HepG2 (cell line): ENCODE measurements around the gene CNPY4. TPM values are rescaled to one million over a fixed set of nuclear protein-coding genes. Genes with fewer than 3 reads are reported as not detected.

Experiments used
- ATAC-seq: fragments of 200-7000 bp; cut with Tn5 transposase; 3 replicates; pipeline ENCODE4 v1.9.1; 2020; ENCODE audit warnings: mild to moderate bottlenecking, moderate library complexity
- BruUV-seq: library from RNA; stranded (reverse); fragments of 400-500 nt; replicated peaks from 2 replicates; lab custom pipeline; 2021; lab: Mats Ljungman, UMichigan
- CTCF ChIA-PET: fragments of 300-600 bp; formaldehyde crosslinking; extraction: SDS; loops from one replicate; lab custom pipeline; 2021; ENCODE audit warnings: low total read pairs, inconsistent platforms, low intra/inter-chr PET ratio; lab: Yijun Ruan, JAX
- POLR2A ChIA-PET: fragments of 350-600 bp; sonication (Branson Sonifier 250); formaldehyde crosslinking; loops from one replicate; lab custom pipeline; 2020; ENCODE audit warnings: antibody characterized with exemption, inconsistent platforms; lab: Yijun Ruan, JAX
- DNase-seq: peaks from one replicate; pipeline ENCODE4 v3.0.0-alpha.2; 2015; ENCODE audit warnings: low spot score
- FAIRE-seq: peaks from 3 replicates; lab custom pipeline; 2011; peaks lifted over from hg19 to GRCh38; lab: Jason Lieb, UNC
- H2AFZ ChIP-seq: one replicate; pipeline ENCODE4 v1.6.1; 2011; ENCODE audit warnings: low read length, inconsistent platforms
- H3K27ac ChIP-seq: fragments of 300-600 bp; 3 replicates; pipeline ENCODE4 v1.8.0; 2011; ENCODE audit warnings: mixed run types, mild to moderate bottlenecking, mixed read lengths, low read length, inconsistent platforms; ENCODE audit not compliant: insufficient read depth; ENCODE audit errors: extremely low read length
- H3K27me3 ChIP-seq, 2 experiments: fragments of 200-600 bp in 1 of 2; 2 replicates in 1 of 2; 3 replicates in 1 of 2; pipeline versions ENCODE4 v1.6.0 to v1.8.0; 2011; ENCODE audit warnings: low read length in 2 of 2, mild to moderate bottlenecking in 2 of 2, moderate library complexity in 2 of 2, inconsistent platforms in 1 of 2; ENCODE audit not compliant: insufficient read depth in 2 of 2, control insufficient read depth in 1 of 2
- H3K36me3 ChIP-seq, 2 experiments: fragments of 200-600 bp in 1 of 2; replicated peaks in 1 of 2; 2 replicates in 1 of 2; 3 replicates in 1 of 2; pipeline versions ENCODE4 v1.5.1 to v1.8.0; 2011; ENCODE audit warnings: low read length in 2 of 2, inconsistent platforms in 1 of 2; ENCODE audit not compliant: insufficient read depth in 2 of 2, control insufficient read depth in 1 of 2
- H3K4me1 ChIP-seq: 2 replicates; pipeline ENCODE4 v1.5.1; 2012; ENCODE audit warnings: low read length, inconsistent platforms; ENCODE audit not compliant: insufficient read depth
- H3K4me2 ChIP-seq: 2 replicates; pipeline ENCODE4 v1.6.0; 2011; ENCODE audit warnings: low read depth, low read length, inconsistent platforms
- H3K4me3 ChIP-seq, 3 experiments: fragments of 200-600 bp in 1 of 3; sonication (generic), shearing (Covaris generic) in 1 of 3; replicated peaks in 1 of 3; 2 replicates each; pipeline ENCODE4 v1.5.1; 2011 to 2016; ENCODE audit warnings: low read length in 3 of 3, inconsistent platforms in 2 of 3, low read depth in 2 of 3, mild to moderate bottlenecking in 2 of 3, control low read depth in 1 of 3, mixed read lengths in 1 of 3; ENCODE audit not compliant: insufficient read depth in 1 of 3
- H3K79me2 ChIP-seq: one replicate; pipeline ENCODE4 v1.6.1; 2011; ENCODE audit warnings: low read length, inconsistent platforms; ENCODE audit not compliant: insufficient read depth
- H3K9ac ChIP-seq: 2 replicates; pipeline ENCODE4 v1.6.0; 2011; ENCODE audit warnings: mild to moderate bottlenecking, low read depth, low read length, inconsistent platforms; ENCODE audit not compliant: insufficient read depth
- H3K9me3 ChIP-seq: 2 replicates; pipeline ENCODE4 v1.5.1; 2012; ENCODE audit warnings: mild to moderate bottlenecking, low read length
- H4K20me1 ChIP-seq: 2 replicates; pipeline ENCODE4 v1.6.0; 2011; ENCODE audit warnings: inconsistent platforms, mild to moderate bottlenecking, low read length, moderate library complexity; ENCODE audit not compliant: insufficient read depth
- CREB3 ChIP-seq: sonication (generic); formaldehyde crosslinking; IDR thresholded peaks from 2 replicates; pipeline ENCODE4 v1.5.0; 2020; ENCODE audit warnings: missing genetic modification reagents
- GMEB2 ChIP-seq: IDR thresholded peaks from 2 replicates; pipeline ENCODE4 v1.6.1; 2016; ENCODE audit warnings: missing biosample characterization, missing genetic modification reagents, low read depth
- NR0B2 ChIP-seq: sonication (generic); formaldehyde crosslinking; IDR thresholded peaks from 2 replicates; pipeline ENCODE4 v1.4.0; 2020; ENCODE audit warnings: mild to moderate bottlenecking, missing genetic modification reagents
- PRPF4 ChIP-seq: fragments of 200-400 bp; formaldehyde crosslinking; IDR thresholded peaks from 2 replicates; pipeline ENCODE4 v1.6.1; 2016; ENCODE audit warnings: low read length, low read depth; ENCODE audit not compliant: poor library complexity, severe bottlenecking
- RBM22 ChIP-seq: fragments of 200-400 bp; formaldehyde crosslinking; optimal IDR thresholded peaks from 2 replicates; pipeline ENCODE3; 2017; ENCODE audit warnings: mild to moderate bottlenecking, low read length, moderate library complexity
- ZC3H13 ChIP-seq: sonication (generic); formaldehyde crosslinking; IDR thresholded peaks from 2 replicates; pipeline ENCODE4 v1.8.1; 2023; ENCODE audit warnings: mild to moderate bottlenecking, missing genetic modification reagents, moderate library complexity
- ZNF18 ChIP-seq: sonication (generic); formaldehyde crosslinking; IDR thresholded peaks from 2 replicates; pipeline ENCODE4 v1.8.0; 2022; ENCODE audit warnings: mild to moderate bottlenecking, missing genetic modification reagents; ENCODE audit not compliant: insufficient replicate concordance
- ZNF24 ChIP-seq: fragments of 450-650 bp; IDR thresholded peaks from 2 replicates; pipeline ENCODE4 v1.6.1; 2017; ENCODE audit warnings: antibody characterized with exemption, mild to moderate bottlenecking
- ZNF333 ChIP-seq: sonication (generic); formaldehyde crosslinking; IDR thresholded peaks from 2 replicates; pipeline ENCODE4 v1.4.0; 2020; ENCODE audit warnings: mild to moderate bottlenecking, missing genetic modification reagents, borderline replicate concordance
- ZNF639 ChIP-seq: conservative IDR thresholded peaks from 2 replicates; pipeline ENCODE4 v1.6.1; 2018; ENCODE audit warnings: missing genetic modification reagents
- WGBS: methylation state at CpG from one replicate; pipeline ENCODE4 v1.1.6; 2017; ENCODE audit warnings: low lambda C conversion rate; 5-methylcytosine and 5-hydroxymethylcytosine counted together
- in situ Hi-C: cut with HindIII; loops from 2 replicates; pipeline ENCODE4 v1.10.0; 2017; ENCODE audit warnings: low pct_unique_long_range_greater_than_20kb; ENCODE audit not compliant: extremely low pct_ligation_motif_present
- intact Hi-C: fragments of 100-400 bp; cut with micrococcal nuclease; formaldehyde crosslinking; loops from one replicate; pipeline ENCODE4 v1.10.0; 2022; ENCODE audit not compliant: unreplicated experiment
- polyA plus RNA-seq, 8 experiments: library from polyadenylated mRNA; depleted of rRNA in 3 of 8; stranded (reverse) in 7 of 8; unstranded in 1 of 8; fragments of >200 nt; fragmentation: Illumina TruSeq in 4 of 8; extraction: Trizol in 4 of 8; gene quantifications; 2 replicates each; pipeline versions ENCODE4 v1.2.1 to v1.2.3, GENCODE V29; 2011 to 2016; ENCODE audit warnings: low read depth in 4 of 8, missing spikeins in 1 of 8, mixed read lengths in 1 of 8; ENCODE audit not compliant: insufficient read depth in 1 of 8
- total RNA-seq, 5 experiments: library from RNA; depleted of rRNA; stranded (reverse); fragments of >200 nt; fragmentation: Illumina TruSeq; extraction: Trizol; gene quantifications; 2 replicates each; pipeline ENCODE4 v1.2.3, GENCODE V29; 2016; ENCODE audit warnings: low read depth in 1 of 5

CNPY4 gene
- total and polyA plus RNA-seq, 2 of the 13 experiments (the other 11 are each of a cell fraction or from before 2014, with no cell fraction given), result 6.2 to 12.7 TPM

GRCh38 chr7:100095289-100095688 is 24.1 kb upstream of the CNPY4 start:
- H3K9ac ChIP-seq, result no peak overlapping the region
- no TSS peak for BruUV-seq

More at GRCh38 chr7:100095289-100095688, 24.1 kb upstream of the CNPY4 start:
- CTCF ChIA-PET, result no interaction called here
- FAIRE-seq (no peak), DNase-seq (no peak), ATAC-seq (no peak)
- Histone ChIP-seq H3K36me3 (peaks cover 59 to 92% of the 10 kb centered on the region in 2 experiments), H4K20me1 (no peaks in the 10 kb centered on the region; the same call in 1 of the 2 replicates), H3K4me2 (no peak overlapping the region), H3K4me1 (peaks cover 32% of the 10 kb centered on the region), H3K27ac (no peak overlapping the region), H3K4me3 (no peak overlapping the region), H2AFZ (no peak overlapping the region), H3K27me3 (no peaks in the 10 kb centered on the region), H3K79me2 (peaks cover 20% of the 10 kb centered on the region), H3K9me3 (no peaks in the 10 kb centered on the region)
- POLR2A ChIA-PET, result no interaction called here
- in situ Hi-C loops, result no loop called here
- 92% methylated on average over 8 of the region's 9 CpGs for WGBS
- intact Hi-C loops, result no loop called here
- TF ChIP-seq PRPF4, result no peak
- peak; percentile 71 for TF ChIP-seq RBM22
- TF ChIP-seq ZNF333 (CRISPR knock-in tag), result no peak
- no peak for TF ChIP-seq ZNF18 (CRISPR knock-in tag)
- no peak for TF ChIP-seq CREB3 (CRISPR knock-in tag)
- no peak for TF ChIP-seq ZNF639
- TF ChIP-seq ZC3H13 (CRISPR knock-in tag), result 0 out of 2 replicates have a peak, but pooled peaks have one; percentile 21
- no peak for TF ChIP-seq GMEB2
- no peak for TF ChIP-seq NR0B2 (CRISPR knock-in tag)
- TF ChIP-seq ZNF24, result no peak
